Measurements from ENCODE around the gene UNC13B.

The UNC13B gene

GRCh38 chr9:35453786-35454185 lies 292.0 kb downstream of the UNC13B start:
- no peak for DNase-seq
